ENCODE data around the gene TRAM2. TPM values are rescaled to one million over a fixed set of nuclear protein-coding genes. Genes with fewer than 3 reads are reported as not detected.

The TRAM2 gene
- total RNA-seq, 1 experiment from 2014 or later = 17.7 TPM

DNA sequence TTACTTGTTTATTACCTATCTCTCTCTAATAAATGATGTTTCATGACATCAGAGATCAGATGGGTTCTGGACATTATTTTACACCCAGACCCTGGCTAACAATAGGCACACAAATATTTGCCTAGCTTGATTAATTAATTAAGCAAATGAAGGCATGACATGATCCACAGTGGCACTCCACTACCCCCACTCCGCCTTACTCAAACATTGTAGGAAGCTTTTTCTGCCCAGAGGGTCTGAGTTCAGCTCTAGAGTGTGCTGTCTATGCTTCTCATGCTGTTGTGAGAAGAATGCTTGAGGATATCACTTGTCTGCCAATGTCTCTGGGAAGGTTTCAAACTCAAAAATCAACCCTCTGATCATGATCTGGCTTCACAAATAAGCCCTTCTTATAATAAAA, 45.0 kb downstream of the TRAM2 start:
- Histone ChIP-seq H3K4me3 (ENCODE audit: low read length) (no peak overlapping the region), H3K27ac (ENCODE audit: low read length) (no peak overlapping the region), H2AFZ (ENCODE audit: low read length) (no peak overlapping the region), H3K9me3 (ENCODE audit: low read length) (no peaks in the 10 kb centered on the region), H3K79me2 (ENCODE audit: low read length) (no peaks in the 10 kb centered on the region), H3K9me2 (replicated peaks; ENCODE audit: low read length) (no peaks in the 10 kb centered on the region), H3F3A (ENCODE audit: low read length, unreplicated experiment) (no peaks in the 10 kb centered on the region), H3K4me2 (ENCODE audit: low read length) (no peak overlapping the region), H4K20me1 (ENCODE audit: low read length) (no peaks in the 10 kb centered on the region), H3K9ac (ENCODE audit: low read length) (no peak overlapping the region), H3K36me3 (ENCODE audit: low read depth, low read length) (peaks cover 10% of the 10 kb centered on the region; the same call in 1 of the 2 replicates), H3K27me3 (ENCODE audit: low read length) (no peaks in the 10 kb centered on the region), H3K4me1 (ENCODE audit: insufficient read depth, low read length) (peaks cover 10% of the 10 kb centered on the region; the same call in 1 of the 2 replicates)
- ChIA-PET CTCF (no interaction called here), POLR2A (ENCODE audit: unreplicated experiment) (no interaction called here)
- intact Hi-C loops (cut with micrococcal nuclease) = no loop called here
- TF ChIP-seq, protein P1, sequence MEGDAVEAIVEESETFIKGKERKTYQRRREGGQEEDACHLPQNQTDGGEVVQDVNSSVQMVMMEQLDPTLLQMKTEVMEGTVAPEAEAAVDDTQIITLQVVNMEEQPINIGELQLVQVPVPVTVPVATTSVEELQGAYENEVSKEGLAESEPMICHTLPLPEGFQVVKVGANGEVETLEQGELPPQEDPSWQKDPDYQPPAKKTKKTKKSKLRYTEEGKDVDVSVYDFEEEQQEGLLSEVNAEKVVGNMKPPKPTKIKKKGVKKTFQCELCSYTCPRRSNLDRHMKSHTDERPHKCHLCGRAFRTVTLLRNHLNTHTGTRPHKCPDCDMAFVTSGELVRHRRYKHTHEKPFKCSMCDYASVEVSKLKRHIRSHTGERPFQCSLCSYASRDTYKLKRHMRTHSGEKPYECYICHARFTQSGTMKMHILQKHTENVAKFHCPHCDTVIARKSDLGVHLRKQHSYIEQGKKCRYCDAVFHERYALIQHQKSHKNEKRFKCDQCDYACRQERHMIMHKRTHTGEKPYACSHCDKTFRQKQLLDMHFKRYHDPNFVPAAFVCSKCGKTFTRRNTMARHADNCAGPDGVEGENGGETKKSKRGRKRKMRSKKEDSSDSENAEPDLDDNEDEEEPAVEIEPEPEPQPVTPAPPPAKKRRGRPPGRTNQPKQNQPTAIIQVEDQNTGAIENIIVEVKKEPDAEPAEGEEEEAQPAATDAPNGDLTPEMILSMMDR (conservative IDR thresholded peaks at IDR 0.05; ENCODE audit: low read depth, low read length) = no peak
- TF ChIP-seq EZH2 (IDR thresholded peaks at IDR 0.05; ENCODE audit: low read length, unreplicated experiment) (no peak), EZH2phosphoT487 (IDR thresholded peaks at IDR 0.05; ENCODE audit: borderline replicate concordance, low read length) (no peak)
- no peak for DNase-seq
- no TSS peak for BruUV-seq (replicated peaks)
- ATAC-seq = no peak

DNA sequence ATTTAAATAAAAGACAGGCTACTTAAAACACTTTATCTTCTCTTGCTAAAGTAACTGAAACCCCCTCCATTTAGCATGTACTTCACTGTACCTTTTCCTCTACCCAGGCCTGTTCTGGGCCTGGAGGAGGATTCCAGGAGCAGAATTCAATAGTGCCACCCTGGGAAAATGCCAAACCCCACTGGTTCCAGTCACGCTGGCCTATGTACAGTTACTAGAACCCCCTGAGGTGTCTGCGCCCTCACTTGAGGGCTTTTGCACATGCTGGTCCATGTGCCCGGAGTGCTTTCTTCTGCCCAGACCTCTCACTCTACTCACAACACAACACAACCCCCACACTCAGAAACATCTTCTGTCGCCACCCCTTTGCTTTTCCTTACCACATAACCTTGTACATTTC, 45.5 kb downstream of the TRAM2 start:
- Histone ChIP-seq H3K4me1 (ENCODE audit: insufficient read depth, low read length) (peaks cover 10% of the 10 kb centered on the region; the same call in 1 of the 2 replicates), H3K27me3 (ENCODE audit: low read length) (no peaks in the 10 kb centered on the region), H3K9me3 (ENCODE audit: low read length) (no peaks in the 10 kb centered on the region), H3K9ac (ENCODE audit: low read length) (no peak overlapping the region), H3K4me3 (ENCODE audit: low read length) (no peak overlapping the region), H3K9me2 (replicated peaks; ENCODE audit: low read length) (no peaks in the 10 kb centered on the region), H3K36me3 (ENCODE audit: low read depth, low read length) (peaks cover 10% of the 10 kb centered on the region; the same call in 1 of the 2 replicates), H3F3A (ENCODE audit: low read length, unreplicated experiment) (no peaks in the 10 kb centered on the region), H3K4me2 (ENCODE audit: low read length) (no peak overlapping the region), H3K27ac (ENCODE audit: low read length) (no peak overlapping the region), H4K20me1 (ENCODE audit: low read length) (no peaks in the 10 kb centered on the region), H2AFZ (ENCODE audit: low read length) (no peak overlapping the region), H3K79me2 (ENCODE audit: low read length) (no peaks in the 10 kb centered on the region)
- BruUV-seq (replicated peaks) = no TSS peak
- CTCF ChIA-PET = no interaction called here
- intact Hi-C loops (cut with micrococcal nuclease) = no loop called here
- POLR2A ChIA-PET (ENCODE audit: unreplicated experiment) = no interaction called here
- ATAC-seq = no peak
- DNase-seq = no peak
- no peak for TF ChIP-seq EZH2phosphoT487 (IDR thresholded peaks at IDR 0.05; ENCODE audit: borderline replicate concordance, low read length)
- TF ChIP-seq, protein P1 (conservative IDR thresholded peaks at IDR 0.05; ENCODE audit: low read depth, low read length) = no peak
- no peak for TF ChIP-seq EZH2 (IDR thresholded peaks at IDR 0.05; ENCODE audit: low read length, unreplicated experiment)

DNA sequence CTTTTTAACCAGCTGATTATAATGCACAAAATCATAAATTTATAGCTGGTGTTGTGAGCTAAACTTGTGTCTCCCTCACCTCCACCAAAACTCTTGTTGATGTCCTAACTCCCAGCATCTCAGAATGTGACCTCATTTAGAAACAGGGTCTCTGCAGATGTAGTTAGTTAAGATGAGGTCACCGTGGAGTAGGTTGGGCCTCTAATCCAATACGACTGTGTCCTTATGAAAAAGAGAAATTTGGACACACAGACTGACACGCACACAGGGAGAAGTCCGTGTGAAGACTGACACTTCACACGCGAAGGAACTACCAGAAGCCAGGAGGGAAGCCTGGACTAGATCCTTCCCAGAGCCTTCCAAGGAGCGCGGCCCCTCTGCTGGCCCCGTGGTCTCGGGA, 46.5 kb downstream of the TRAM2 start:
- no peak overlapping the region for H3K4me3 ChIP-seq (ENCODE audit: low read length)
- DNase-seq (no peak), ATAC-seq (no peak)
- intact Hi-C loops (cut with micrococcal nuclease) = no loop called here
- H3K27me3 ChIP-seq (ENCODE audit: low read length) = no peaks in the 10 kb centered on the region
- ChIA-PET CTCF (no interaction called here), POLR2A (ENCODE audit: unreplicated experiment) (no interaction called here)
- H3K9me2 ChIP-seq (replicated peaks; ENCODE audit: low read length) = no peaks in the 10 kb centered on the region
- no peak overlapping the region for H3K9ac ChIP-seq (ENCODE audit: low read length)
- no peak overlapping the region for H3K4me2 ChIP-seq (ENCODE audit: low read length)
- peaks cover 10% of the 10 kb centered on the region; the same call in 1 of the 2 replicates for H3K36me3 ChIP-seq (ENCODE audit: low read depth, low read length)
- H3K4me1 ChIP-seq (ENCODE audit: insufficient read depth, low read length) = peaks cover 10% of the 10 kb centered on the region; the same call in 1 of the 2 replicates
- no peaks in the 10 kb centered on the region for H3F3A ChIP-seq (ENCODE audit: low read length, unreplicated experiment)
- H4K20me1 ChIP-seq (ENCODE audit: low read length) = no peaks in the 10 kb centered on the region
- H2AFZ ChIP-seq (ENCODE audit: low read length) = no peak overlapping the region
- H3K27ac ChIP-seq (ENCODE audit: low read length) = no peak overlapping the region
- no TSS peak for BruUV-seq (replicated peaks)
- no peaks in the 10 kb centered on the region for H3K9me3 ChIP-seq (ENCODE audit: low read length)
- no peaks in the 10 kb centered on the region for H3K79me2 ChIP-seq (ENCODE audit: low read length)
- TF ChIP-seq EZH2phosphoT487 (IDR thresholded peaks at IDR 0.05; ENCODE audit: borderline replicate concordance, low read length) (no peak), EZH2 (IDR thresholded peaks at IDR 0.05; ENCODE audit: low read length, unreplicated experiment) (no peak)
- TF ChIP-seq, protein P1 (conservative IDR thresholded peaks at IDR 0.05; ENCODE audit: low read depth, low read length) = no peak

Data from PC-3 (cell line).